ENCODE measurements around the gene BCAT1.
"Not testable (repeated sequence)": the region's sequence is repeated elsewhere in the genome, so short reads cannot be mapped to it uniquely, and the experiment has no call there.

The BCAT1 gene

GRCh38 chr12:24948757-24949722, at the start of gene BCAT1:
Gene BCAT1, minus strand, starts transcription at chr12:24949101. Its CDS starts 169 bp downstream, at chr12:24948932.
- DNase-seq = peak; percentile 74

- DNase-seq = no peak
These were observed 49.2 kb upstream of the BCAT1 start for GRCh38 chr12:24997970-24998582.

GRCh38 chr12:24997496-24997895, 48.6 kb upstream of the BCAT1 start:
- DNase-seq = no peak

- no peak for DNase-seq
These were observed 47.9 kb upstream of the BCAT1 start for GRCh38 chr12:24996820-24997219.

GRCh38 chr12:24996102-24996797, 47.3 kb upstream of the BCAT1 start:
- DNase-seq = no peak

GRCh38 chr12:24993793-24994192, 44.9 kb upstream of the BCAT1 start:
- DNase-seq = no peak

- peak; percentile 28 for DNase-seq
These were observed 42.5 kb upstream of the BCAT1 start for GRCh38 chr12:24991209-24992049.

- DNase-seq = no peak
These were observed 40.3 kb upstream of the BCAT1 start for GRCh38 chr12:24989216-24989615.

- no peak for DNase-seq
These were observed 33.3 kb upstream of the BCAT1 start for GRCh38 chr12:24982250-24982649.

- DNase-seq = no peak
These were observed 31.3 kb upstream of the BCAT1 start for GRCh38 chr12:24979976-24980730.

GRCh38 chr12:24979329-24979728, 30.4 kb upstream of the BCAT1 start:
- DNase-seq = no peak

- no peak for DNase-seq
These were observed 28.8 kb upstream of the BCAT1 start for GRCh38 chr12:24977711-24978110.

- DNase-seq = no peak
These were observed 28.2 kb upstream of the BCAT1 start for GRCh38 chr12:24977060-24977459.

- DNase-seq = no peak
These were observed 26.5 kb upstream of the BCAT1 start for GRCh38 chr12:24975425-24975824.

- no peak for DNase-seq
These were observed 25.3 kb upstream of the BCAT1 start for GRCh38 chr12:24974216-24974615.

- no peak for DNase-seq
These were observed 23.2 kb upstream of the BCAT1 start for GRCh38 chr12:24972078-24972477.

- DNase-seq = no peak
These were observed 21.3 kb upstream of the BCAT1 start for GRCh38 chr12:24970177-24970576.

GRCh38 chr12:24966951-24967564, 18.2 kb upstream of the BCAT1 start:
- no peak for DNase-seq

- no peak for DNase-seq
These were observed 15.4 kb upstream of the BCAT1 start for GRCh38 chr12:24964342-24964741.

- DNase-seq = peak; percentile 33
These were observed 11.4 kb upstream of the BCAT1 start for GRCh38 chr12:24960222-24960855.

- not testable (repeated sequence) for DNase-seq
These were observed 7.5 kb upstream of the BCAT1 start for GRCh38 chr12:24956351-24956750.

Data from NCI-H226 (cell line).